NCI-H146 treated with DMSO at 0.1 percent for 48 hours (cell line): ENCODE results near the gene ENO2.

Source experiments
- DNase-seq: peaks from one replicate; lab custom pipeline; 2025; ENCODE audit not compliant: unreplicated experiment; lab: John Stamatoyannopoulos, UW

The ENO2 gene

GRCh38 chr12:6929466-6930452 is 15.4 kb downstream of the ENO2 start:
- DNase-seq = no peak

GRCh38 chr12:6932766-6933165 is 18.4 kb downstream of the ENO2 start:
- no peak for DNase-seq

GRCh38 chr12:6934110-6934509 is 19.7 kb downstream of the ENO2 start:
- no peak for DNase-seq

GRCh38 chr12:6935371-6936193 is 21.2 kb downstream of the ENO2 start:
- no peak for DNase-seq

- no peak for DNase-seq
Measured at GRCh38 chr12:6936194-6936635, 21.8 kb downstream of the ENO2 start.

GRCh38 chr12:6936636-6937480 is 22.5 kb downstream of the ENO2 start:
- peak; percentile 28 for DNase-seq

- peak; percentile 98 for DNase-seq
Measured at GRCh38 chr12:6937481-6938352, 23.3 kb downstream of the ENO2 start.

GRCh38 chr12:6938353-6939190 is 24.2 kb downstream of the ENO2 start:
- DNase-seq = no peak

- DNase-seq = no peak
Measured at GRCh38 chr12:6939191-6939540, 24.8 kb downstream of the ENO2 start.

- DNase-seq = no peak
Measured at GRCh38 chr12:6941267-6941666, 26.9 kb downstream of the ENO2 start.

- no peak for DNase-seq
Measured at GRCh38 chr12:6941782-6942181, 27.4 kb downstream of the ENO2 start.

- no peak for DNase-seq
Measured at GRCh38 chr12:6942331-6942665, 27.9 kb downstream of the ENO2 start.

GRCh38 chr12:6943389-6943721 is 29.0 kb downstream of the ENO2 start:
- DNase-seq = peak; percentile 100

GRCh38 chr12:6943722-6944380 is 29.5 kb downstream of the ENO2 start, which contains the start of the genes C12orf57 and RNU7-1:
C12orf57 (plus strand) TSS chr12:6944022; CDS start chr12:6944122, 100 bp downstream.
RNU7-1 (plus strand) TSS chr12:6943816.
- peak; percentile 100 for DNase-seq

- peak; percentile 98 for DNase-seq
Measured at GRCh38 chr12:6944381-6945186, 30.2 kb downstream of the ENO2 start.

GRCh38 chr12:6945613-6946012 is 31.2 kb downstream of the ENO2 start:
- no peak for DNase-seq

- DNase-seq = peak; percentile 100
Measured at GRCh38 chr12:6946033-6946919, 31.9 kb downstream of the ENO2 start.
